ENCODE data around the gene POLD2.

Gene POLD2

DNA sequence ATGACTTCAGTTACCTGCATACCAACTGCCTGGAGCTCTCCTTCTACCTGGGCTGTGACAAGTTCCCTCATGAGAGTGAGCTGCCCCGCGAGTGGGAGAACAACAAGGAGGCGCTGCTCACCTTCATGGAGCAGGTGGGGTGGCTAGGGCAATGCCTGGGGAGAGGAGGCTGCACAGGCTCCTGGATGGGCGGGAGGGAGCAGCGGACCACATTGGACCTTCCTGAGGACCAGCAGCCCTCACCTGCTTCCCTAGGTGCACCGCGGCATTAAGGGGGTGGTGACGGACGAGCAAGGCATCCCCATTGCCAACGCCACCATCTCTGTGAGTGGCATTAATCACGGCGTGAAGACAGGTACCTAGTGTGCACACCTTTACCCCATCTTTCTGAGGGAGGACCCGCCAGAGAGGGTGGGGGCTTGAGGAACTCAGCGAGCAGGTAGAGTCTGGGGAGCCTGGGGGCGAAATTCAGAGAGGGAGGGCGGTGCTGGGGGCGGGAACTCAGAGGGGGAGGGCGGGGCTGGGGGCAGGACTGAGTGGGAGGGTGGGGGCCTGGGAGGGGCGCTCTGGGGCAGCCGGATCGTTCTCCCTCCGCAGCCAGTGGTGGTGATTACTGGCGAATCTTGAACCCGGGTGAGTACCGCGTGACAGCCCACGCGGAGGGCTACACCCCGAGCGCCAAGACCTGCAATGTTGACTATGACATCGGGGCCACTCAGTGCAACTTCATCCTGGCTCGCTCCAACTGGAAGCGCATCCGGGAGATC lies 10.2 kb downstream of the POLD2 start:
- no peak for DNase-seq (ENCODE audit: low read depth)

DNA sequence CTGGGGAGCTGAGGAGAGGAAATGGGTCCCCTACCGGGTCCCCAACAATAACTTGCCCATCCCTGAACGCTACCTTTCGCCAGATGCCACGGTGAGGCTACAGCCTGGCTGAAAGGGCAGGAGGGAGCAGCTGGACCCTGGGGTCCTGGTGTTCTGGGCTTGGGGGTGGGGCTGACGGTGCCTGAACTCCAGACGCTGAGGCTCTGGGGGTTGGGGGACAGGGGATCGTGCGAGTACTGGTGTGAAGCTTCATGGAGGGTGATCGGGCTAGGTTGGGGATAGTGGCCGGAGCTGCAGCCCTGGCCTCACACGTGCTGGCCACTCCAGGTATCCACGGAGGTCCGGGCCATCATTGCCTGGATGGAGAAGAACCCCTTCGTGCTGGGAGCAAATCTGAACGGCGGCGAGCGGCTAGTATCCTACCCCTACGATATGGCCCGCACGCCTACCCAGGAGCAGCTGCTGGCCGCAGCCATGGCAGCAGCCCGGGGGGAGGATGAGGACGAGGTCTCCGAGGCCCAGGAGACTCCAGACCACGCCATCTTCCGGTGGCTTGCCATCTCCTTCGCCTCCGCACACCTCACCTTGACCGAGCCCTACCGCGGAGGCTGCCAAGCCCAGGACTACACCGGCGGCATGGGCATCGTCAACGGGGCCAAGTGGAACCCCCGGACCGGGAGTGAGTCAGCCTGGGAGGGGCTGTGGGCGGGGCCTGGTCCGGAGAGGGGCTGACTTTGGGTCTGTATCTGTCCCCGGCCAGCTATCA lies 10.9 kb downstream of the POLD2 start:
- no peak for DNase-seq (ENCODE audit: low read depth)

DNA sequence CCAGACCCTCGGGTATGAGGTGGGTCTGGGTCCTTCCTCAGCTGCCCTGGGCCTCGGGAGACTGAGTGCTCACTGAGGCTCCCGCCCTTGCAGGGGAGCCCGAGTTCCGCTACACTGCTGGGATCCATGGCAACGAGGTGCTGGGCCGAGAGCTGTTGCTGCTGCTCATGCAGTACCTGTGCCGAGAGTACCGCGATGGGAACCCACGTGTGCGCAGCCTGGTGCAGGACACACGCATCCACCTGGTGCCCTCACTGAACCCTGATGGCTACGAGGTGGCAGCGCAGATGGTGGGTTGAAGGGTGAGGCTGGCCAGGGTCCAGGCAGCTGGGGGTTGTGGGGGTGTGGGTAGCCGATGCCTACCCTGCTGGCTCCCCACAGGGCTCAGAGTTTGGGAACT lies 11.6 kb downstream of the POLD2 start:
- DNase-seq (ENCODE audit: low read depth), result no peak

DNA sequence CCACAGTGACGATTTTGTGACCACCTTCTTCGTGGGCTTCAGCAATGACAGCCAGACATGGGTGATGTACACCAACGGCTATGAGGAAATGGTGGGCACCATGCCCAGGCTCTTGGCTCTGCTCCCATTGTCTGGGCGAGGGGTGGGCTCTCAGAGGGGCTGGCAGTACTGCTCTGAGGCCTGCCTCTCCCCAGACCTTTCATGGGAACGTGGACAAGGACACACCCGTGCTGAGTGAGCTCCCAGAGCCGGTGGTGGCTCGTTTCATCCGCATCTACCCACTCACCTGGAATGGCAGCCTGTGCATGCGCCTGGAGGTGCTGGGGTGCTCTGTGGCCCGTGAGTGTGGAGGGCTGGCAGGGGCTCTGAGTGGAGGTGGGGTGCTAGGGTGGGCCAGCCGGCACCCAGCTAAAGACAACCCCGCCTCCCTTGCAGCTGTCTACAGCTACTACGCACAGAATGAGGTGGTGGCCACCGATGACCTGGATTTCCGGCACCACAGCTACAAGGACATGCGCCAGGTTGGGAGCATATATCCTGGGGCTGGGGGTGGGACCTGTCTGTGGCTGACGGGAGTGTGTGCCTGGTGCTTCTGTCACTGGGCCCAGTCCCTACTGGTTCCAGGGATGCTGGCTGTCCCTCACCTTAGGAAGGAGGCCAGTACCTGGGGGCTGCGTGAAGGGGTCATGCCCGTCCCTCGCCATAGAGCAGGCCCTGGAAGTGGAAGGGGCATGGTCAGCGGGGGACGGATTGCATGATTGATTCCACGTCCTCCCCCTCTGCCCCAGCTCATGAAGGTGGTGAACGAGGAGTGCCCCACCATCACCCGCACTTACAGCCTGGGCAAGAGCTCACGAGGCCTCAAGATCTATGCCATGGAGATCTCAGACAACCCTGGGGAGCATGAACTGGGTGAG lies 12.4 kb downstream of the POLD2 start:
- DNase-seq (ENCODE audit: low read depth), result no peak

DNA sequence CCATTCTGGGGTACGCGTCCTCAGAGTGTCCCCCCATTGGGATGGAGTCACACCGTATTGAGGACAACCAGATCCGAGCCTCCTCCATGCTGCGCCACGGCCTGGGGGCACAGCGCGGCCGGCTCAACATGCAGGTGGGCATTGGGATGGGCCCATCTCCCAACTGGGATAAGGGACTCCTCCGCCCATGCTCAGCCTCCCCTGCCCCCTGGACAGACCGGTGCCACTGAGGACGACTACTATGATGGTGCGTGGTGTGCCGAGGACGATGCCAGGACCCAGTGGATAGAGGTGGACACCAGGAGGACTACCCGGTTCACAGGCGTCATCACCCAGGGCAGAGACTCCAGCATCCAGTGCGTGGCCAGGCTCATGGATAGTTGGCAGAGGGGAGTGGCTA lies 13.4 kb downstream of the POLD2 start:
- DNase-seq (ENCODE audit: low read depth), result no peak

DNA sequence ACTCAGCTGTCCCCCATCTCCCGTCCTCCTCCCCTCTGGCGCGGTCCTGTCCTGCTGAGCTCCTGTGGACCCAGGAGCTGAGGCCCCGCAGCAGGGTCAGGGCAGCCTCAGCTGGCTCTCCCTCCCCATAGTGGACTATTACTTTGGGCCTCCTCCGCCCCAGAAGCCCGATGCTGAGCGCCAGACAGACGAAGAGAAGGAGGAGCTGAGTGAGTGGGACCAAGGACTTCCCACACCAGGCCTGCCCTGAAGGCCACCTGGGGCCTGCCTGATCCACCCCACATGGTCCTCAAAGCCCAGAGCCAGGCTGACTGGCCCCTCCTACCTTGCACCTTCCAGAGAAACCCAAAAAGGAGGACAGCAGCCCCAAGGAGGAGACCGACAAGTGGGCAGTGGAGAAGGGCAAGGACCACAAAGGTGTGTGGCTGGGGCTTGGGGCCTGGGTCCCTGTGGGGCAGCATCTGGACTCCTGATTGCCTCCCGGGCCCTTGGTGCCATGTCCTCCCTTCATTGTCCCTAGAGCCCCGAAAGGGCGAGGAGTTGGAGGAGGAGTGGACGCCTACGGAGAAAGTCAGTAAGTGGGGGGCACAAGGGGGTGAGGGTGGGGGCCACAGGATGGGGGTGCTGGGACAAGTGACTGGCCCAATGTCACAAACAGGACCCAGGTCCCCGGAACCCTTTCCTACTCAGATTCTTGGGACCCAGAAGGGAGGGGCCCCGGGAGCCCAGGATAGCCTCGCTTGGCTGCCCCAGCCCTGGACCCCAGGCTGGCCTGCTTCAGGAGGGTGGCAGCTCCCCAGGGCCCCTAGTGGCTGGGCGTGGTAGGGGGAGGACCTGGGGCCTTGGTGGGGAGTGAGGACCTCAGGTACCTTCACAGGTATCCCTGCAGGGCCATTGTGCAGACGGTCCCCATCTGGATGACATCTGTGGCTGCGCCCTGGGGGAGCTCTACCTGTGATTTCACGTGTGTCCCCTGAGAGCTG lies 14.3 kb downstream of the POLD2 start:
- no peak for DNase-seq (ENCODE audit: low read depth)

DNA sequence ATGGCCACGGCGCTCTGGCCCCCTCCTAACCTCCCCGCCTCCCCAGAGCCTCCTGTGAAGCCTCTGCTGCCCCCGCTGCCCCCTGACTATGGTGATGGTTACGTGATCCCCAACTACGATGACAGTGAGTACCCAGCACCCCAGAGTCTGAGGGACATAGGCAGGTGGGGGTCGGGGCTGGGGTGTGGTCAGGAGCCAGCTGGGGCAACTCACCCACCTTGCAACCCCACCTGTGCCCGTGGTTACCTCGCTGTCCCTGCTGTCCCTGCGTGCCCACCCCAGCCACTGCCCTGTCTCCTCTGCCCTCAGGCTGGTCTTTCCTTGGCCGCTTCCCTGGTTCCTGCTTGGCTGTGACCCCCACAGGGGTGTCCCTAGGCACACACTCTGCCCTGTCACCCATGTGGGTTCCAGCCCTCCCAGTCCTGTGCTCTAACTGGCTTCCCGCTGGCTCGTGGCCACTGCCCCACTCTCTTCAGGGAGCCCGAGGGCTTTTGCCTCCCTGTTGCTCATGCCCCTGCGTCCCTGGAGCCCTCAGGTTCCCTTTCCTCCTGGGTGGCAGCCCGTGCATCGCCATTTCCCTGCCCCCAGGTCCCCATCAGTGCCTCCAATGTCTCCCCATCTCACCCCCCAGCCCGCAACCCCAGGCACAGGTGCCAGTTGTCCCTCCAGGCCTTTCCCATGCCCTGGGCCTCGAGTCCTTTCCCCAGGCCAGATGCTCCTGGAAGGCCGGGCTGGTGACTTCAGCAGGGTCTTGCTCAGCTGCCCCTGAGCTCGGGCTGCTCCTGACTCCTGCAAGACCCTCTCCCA lies 15.2 kb downstream of the POLD2 start:
- no peak for DNase-seq (ENCODE audit: low read depth)

DNA sequence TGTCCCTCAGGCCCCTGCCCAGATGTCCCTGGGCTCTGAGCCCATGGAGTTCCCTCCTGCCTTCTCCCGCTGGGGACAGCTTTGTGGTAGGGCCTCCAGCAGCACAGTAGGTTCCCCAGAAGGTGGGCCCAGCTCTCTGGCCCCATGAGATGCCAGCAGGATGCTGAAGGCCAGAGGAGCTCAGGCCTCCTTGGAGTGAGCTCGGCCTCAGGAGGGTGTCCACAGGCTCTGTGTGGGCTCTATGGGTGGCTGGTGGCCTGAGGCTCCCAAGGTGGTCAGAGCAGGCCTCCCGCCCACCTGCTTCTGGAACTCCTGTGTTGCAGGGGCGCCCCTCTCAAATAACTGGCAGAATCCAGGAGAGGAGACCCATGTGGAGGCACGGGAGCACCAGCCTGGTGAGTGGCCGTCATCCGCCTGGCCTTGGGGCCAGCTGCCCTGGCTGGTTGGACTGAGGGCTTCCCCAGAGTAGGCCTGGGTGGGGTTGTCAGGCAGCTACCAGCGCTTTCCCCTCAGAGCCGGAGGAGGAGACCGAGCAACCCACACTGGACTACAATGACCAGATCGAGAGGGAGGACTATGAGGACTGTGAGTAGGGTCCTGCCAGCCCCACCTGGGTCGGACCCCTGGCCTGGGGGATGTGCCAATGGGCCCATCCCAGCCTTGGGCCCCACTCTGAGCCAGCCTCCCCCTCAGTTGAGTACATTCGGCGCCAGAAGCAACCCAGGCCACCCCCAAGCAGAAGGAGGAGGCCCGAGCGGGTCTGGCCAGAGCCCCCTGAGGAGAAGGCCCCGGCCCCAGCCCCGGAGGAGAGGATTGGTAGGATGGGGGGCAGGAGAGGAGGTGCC lies 16.0 kb downstream of the POLD2 start:
- DNase-seq (ENCODE audit: low read depth), result no peak

DNA sequence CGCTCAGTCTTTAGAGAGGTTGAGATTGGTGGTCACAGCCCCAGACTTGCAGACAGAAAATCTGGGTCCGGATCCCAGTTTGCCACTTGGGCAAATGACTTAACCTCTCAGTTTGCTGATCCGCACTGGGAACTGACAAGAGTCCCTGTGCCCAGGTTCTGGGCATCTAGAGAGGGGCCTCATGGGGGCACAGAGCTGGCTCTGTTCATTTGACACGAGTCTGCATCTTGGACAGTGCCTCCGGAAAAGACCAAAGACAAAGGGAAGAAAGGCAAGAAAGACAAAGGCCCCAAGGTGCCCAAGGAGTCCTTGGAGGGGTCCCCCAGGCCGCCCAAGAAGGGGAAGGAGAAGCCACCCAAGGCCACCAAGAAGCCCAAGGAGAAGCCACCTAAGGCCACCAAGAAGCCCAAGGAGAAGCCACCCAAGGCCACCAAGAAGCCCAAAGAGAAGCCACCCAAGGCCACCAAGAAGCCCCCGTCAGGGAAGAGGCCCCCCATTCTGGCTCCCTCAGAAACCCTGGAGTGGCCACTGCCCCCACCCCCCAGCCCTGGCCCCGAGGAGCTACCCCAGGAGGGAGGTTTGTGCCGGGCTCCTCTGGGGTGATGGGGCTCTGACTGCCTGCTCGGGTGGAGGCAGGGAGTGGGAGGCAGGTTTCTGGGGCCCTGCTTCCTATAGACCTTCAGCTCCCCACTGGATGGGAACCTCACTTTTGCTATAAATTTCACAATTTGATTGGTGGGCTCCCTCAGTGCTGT lies 16.9 kb downstream of the POLD2 start:
- DNase-seq (ENCODE audit: low read depth), result no peak

DNA sequence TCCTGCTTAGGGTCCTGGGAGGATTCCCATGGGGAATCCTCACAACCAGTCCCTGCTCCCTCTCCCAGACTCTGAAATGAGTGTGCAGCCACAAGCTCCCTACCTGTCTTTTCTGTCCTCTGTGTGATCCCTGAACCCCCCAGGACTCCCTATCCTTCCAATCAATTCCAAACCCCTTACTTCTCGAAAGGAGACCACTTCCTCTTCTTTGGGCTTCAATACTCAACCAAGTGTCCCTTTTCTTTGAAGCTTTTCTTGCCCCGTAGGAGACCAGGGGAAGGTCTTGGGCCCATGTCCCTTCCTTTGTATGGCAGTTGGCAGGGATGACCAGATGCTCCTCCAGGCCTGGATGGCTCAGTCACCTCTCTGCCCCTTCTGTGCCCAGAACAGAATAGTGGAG lies 17.5 kb downstream of the POLD2 start:
- DNase-seq (ENCODE audit: low read depth), result no peak

DNA sequence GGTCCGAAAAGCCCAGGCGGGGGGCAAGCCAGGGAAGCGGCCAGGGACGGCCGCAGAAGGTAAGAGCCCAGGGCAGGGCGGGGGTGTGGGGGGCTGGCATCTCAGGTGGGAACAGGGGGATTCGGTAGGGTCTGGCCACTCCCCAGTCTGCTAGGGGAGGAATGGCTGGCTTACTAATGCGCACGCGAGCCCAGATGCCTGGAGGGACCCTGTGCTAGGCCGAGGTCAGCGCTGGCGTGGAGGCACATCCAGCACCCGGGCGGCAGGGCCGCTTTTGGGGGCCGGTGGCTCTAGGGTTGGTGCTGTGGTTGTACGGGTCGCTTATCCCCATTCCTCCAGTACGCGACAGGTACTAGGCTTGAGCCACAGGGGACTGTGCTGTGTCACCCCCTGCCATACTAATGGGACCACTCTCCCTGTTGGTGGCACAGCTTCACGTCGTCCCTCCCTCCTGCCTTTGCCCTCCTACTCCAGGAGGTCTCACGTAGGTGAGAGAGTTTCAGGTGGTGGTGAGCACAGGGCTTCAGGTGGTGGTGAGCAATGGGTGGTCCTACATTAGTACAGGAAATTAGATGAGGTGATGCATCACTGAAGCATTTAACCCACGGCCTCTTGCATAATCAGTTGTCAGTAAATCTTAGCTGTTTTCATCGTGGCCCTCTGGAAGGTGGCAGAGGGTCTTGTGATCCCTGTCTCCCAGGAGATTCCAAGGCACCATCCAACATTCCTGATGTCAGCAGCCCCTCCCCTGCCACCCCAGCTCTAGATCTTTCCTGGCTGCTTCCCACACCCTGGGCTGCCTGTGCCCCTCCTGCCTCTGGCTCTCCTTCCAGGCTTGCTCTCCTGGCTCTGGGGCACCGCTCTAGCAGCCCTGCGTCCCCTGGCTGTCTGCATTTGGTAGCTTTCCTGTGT lies 18.2 kb downstream of the POLD2 start:
- DNase-seq (ENCODE audit: low read depth), result no peak

DNA sequence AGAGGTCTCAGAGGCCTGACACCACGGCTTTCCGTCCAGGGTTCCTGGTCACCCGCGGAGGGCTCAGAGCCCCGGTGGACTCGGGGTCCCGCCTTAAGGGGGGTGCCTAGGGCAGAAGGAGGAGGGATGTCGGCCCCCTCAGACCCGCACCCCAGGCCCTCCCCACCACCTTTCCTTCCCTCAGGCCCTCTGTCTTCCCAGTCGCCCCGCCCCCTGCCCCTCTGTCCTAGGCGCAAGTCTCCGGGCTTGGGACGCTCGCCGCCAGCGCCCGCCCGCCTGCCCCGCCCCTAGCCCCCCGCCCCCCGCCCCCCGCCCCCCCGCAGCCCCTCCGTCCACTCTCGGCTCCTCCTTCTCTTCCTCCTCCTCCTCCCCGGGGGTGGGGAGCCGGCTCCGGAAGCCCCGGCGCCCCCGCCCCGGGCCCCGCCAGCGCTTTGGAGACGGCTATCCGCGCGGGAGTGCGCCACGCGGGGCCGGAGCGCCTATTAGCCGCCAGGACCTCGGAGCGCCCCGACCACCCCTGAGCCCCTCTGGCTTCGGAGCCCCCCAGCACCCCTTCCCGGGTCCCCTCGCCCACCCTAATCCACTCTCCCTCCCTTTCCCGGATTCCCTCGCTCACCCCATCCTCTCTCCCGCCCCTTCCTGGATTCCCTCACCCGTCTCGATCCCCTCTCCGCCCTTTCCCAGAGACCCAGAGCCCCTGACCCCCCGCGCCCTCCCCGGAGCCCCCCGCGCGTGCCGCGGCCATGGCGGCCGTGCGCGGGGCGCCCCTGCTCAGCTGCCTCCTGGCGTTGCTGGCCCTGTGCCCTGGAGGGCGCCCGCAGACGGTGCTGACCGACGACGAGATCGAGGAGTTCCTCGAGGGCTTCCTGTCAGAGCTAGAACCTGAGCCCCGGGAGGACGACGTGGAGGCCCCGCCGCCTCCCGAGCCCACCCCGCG lies 19.2 kb downstream of the POLD2 start, which contains the start of gene AEBP1:
Gene AEBP1, plus strand, starts transcription at position 423 of the 937 bp plus-strand sequence. Its CDS starts 321 bp downstream, at position 744.
- no peak for DNase-seq (ENCODE audit: low read depth)

DNA sequence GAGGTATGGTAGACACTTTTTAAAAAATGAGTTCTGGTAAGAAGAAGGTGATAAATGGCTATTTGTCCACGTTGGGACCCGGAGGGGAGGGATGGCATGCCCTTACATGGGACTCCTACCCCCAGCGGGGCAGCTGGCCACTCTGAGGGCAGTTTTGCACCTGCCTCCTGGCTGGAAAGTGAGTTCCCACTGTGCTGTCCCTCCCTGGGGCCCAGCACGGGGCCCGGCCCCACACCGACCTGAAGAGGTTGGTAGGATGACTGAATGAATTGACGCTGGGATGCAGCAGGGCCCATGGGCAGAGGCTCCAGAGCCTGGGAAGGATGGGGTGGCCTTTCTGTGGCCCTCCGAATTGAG lies 19.8 kb downstream of the POLD2 start:
- DNase-seq (ENCODE audit: low read depth), result no peak

DNA sequence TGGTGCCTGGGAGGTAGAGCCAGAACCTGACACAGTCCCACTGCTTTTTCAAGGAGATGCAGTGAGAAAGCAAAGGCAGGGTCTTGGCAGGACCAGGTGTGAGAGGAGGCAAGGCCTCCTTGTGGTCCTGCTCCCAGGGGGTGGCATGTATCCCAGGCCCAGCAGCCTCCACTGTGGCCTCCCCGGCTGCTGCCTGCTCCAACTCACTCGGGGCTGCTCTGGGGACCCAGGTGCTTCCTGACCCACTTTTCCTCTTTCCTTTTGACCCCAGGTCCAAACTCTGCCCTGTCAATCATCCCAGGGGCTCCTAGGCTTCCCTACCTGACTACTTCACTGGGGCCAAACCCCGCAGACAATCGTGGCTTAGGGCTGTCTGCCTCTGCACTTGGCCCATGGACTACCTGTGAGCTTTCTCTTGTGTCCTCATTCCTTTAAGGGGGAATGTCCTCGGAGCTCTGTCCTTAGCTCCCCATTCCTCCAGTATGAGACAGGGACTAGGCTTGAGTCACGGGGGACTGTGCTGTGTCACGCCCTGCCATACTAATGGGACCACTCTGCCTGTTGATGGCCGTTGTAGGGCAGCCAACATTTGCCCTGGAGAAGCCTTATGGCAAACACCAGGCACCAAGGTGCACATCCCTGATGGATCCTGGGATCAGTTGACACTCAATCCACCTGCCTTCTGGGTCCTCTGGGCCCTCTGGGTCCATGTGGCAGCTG lies 20.3 kb downstream of the POLD2 start:
- DNase-seq (ENCODE audit: low read depth), result no peak

DNA sequence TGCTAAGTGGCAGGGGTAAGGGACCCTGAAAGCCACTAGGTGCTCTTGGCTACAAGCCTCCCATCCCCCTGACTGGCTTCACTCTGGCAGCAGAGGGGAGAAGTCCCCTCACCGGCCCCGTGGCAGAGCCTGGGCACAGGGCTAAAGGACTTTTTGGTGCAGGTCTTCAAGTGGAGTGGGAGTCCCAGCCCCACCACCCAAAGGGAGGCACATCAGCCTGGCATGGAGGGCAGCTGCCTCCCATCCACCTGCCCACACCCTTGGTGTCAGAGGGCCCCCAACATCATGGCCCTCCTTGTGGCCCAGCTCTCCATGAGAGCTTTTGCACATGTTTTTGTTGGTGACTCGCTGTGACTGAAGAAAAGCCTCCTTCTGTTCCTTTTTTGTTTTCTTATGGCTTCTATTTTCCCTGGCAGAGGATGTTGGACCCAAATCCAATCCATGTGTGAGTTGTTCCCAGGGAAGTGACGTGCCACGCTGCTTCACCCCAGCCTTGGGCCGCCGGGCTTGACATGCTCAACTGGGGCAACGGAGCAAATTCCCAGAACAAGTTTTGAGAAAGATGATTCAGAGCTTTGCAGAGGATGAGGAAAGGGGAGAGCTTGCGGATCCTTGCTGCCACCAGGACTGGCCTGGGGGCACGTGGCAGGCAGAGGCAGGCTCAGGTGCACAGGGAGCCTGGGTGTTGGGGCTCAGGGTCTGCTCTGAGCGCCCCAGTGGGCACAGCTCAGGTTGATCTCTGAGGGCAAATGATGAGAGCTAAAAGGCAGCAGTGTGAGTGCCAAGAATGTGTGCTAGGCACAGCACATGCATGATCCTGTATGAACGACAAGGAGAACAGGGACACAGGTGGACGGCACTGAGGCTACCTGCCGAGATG lies 21.1 kb downstream of the POLD2 start:
- no peak for DNase-seq (ENCODE audit: low read depth)

Data from activated T-cell treated with anti-CD3 and anti-CD28 coated beads for 24 hours (primary cell).